Activated naive CD4-positive, alpha-beta T cell treated with Interleukin-2 at 50 U/mL for 16 hours (primary cell): ENCODE data around the gene CDK10.
"Not testable (repeated sequence)": the region's sequence is repeated elsewhere in the genome, so short reads cannot be mapped to it uniquely, and the experiment has no call there.

Experiments used
- DNase-seq: peaks from one replicate; pipeline ENCODE4 v3.0.0-alpha.2; 2020

The CDK10 gene

DNA sequence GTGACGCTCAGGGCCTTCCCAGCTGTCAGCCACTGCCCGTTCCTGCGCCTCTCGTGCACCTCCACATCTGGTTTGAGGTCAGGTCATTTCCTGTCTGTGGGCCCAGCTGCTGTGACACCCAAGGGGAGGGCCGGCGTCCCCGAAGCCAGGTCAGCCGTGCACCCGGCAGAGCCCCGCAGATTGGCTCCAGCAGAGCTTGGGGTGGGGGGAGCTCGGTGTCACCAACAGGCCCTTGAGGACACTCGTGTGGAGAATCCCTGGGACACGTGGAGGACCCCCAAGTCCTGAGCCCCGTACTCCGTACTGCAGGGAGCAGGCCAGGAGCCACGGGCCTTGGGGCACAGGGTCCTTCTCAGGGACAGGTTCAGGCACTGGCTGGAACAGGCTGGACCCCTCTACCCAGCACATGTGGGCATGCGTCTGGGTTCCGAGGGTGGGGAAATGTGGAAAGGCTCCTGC lies 10.2 kb downstream of the CDK10 start:
- no peak for DNase-seq

DNA sequence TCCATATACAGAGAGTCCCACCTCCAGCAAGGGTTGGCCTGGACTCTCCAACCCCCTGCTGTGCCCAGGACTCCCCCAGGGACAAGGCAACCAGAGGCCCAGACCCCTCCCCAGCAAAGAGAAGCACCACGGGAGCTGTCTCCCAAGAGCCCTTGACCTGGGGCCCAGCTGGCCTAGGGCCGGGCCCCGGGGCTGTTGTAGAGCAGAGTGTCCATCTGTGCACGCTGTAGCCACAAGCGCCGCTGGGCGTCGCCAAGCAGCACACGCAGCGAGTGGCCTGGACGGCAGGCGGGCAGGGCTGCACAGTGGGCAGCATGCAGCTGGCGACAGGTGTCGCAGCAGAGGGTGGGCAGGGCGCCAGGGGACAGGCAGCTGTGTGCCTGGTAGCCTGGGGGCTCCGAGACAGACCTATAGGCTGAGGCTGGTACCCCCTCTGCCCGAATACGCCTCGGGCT lies 10.7 kb downstream of the CDK10 start:
- no peak for DNase-seq

DNA sequence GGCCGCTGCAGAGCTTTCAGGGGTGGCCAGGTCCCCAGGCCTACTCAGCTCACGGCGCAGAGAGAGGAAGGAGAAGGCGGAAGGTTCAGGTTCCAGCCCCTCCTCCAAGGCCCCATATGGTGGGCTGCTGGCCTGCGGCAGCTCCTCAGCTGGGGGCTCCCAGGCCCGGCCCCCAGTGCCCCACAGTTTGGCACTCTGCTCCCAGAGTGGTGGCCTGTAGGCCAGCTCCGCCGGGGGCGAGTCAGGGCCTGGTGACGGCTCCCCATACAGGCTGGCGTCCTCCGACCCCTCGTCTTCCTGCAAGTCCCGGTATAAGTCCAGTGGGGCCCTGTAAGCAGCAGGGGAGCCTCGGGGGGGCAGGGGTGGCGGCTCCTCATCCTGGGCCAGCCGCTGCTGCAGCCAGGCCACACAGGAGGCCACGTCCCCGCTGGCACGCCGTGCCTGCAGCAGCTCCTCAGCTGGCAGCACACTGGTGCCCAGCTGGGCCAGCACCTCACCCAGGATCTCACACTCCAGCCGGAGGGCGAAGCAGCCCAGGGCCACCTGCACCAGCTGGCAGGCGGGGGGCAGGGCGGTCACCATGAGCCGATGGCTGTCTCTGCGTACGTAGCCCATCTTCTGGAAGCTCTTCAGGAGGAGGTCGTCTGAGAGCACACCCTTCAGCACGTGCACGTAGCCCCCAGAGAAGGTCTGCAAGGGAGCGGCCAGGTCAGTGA lies 11.3 kb downstream of the CDK10 start:
- no peak for DNase-seq

DNA sequence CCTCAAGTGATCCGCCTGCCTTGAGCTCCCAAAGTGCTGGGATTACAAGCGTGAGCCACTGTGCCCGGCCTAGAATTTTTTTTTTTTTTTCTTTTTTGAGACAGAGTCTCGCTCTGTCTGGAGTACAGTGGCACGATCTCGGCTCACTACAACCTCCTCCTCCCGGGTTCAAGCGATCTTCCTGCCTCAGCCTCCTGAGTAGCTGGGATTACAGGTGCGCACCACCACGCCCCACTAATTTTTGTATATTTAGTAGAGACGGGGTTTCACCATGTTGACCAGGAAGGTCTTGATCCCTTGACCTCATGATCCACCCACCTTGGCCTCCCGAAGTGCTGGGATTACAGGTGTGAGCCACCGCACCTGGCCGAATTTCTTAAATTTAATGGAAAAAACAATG lies 12.2 kb downstream of the CDK10 start:
- DNase-seq: not testable (repeated sequence)

DNA sequence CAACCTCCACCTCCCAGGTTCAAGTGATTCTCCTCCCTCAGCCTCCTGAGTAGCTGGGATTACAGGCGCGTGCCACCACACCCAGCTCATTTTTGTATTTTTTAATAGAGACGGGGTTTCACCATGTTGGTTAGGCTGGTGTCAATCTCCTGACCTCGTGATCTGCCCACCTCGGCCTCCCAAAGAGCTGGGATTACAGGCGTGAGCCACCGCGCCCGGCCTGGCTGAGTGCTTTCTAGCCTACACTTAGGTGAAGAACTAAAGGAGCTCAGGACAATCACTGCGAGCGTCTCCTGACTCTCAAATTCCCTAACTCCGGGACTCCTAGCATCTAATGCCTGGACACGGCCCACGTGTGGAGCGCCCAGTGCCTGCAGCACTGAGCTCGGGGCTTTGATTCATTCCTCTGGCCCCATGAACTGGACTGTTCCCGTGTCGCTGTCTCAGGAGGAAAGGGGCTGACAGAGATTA lies 13.2 kb downstream of the CDK10 start:
- not testable (repeated sequence) for DNase-seq

DNA sequence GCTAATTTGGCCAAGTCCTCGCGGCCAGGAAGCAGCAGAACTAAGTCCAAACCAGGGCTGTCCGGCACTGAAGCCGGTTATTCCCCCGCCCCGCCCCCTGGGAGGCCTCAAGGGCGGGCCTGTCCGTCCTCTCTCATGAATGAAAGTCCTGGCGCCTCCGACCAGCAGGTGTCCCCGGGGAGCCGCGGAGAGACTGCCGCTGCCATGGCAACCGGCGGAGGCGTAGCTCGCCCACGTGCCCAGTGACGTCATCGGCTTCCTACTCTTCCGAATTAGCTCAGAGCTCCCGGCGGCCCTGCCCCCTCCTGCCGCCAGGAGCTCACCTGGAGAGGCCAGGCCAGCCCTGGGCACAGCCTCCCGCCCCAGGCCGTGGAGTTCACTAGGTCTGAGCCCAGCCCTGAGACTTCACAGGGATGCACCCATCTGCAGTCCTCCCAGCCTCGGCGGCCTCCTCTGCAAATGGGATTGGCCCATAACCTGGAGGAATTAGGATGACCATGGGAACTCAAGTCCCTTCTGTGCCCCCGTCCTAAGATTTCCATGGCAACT lies 13.7 kb downstream of the CDK10 start:
- peak; percentile 95 for DNase-seq

DNA sequence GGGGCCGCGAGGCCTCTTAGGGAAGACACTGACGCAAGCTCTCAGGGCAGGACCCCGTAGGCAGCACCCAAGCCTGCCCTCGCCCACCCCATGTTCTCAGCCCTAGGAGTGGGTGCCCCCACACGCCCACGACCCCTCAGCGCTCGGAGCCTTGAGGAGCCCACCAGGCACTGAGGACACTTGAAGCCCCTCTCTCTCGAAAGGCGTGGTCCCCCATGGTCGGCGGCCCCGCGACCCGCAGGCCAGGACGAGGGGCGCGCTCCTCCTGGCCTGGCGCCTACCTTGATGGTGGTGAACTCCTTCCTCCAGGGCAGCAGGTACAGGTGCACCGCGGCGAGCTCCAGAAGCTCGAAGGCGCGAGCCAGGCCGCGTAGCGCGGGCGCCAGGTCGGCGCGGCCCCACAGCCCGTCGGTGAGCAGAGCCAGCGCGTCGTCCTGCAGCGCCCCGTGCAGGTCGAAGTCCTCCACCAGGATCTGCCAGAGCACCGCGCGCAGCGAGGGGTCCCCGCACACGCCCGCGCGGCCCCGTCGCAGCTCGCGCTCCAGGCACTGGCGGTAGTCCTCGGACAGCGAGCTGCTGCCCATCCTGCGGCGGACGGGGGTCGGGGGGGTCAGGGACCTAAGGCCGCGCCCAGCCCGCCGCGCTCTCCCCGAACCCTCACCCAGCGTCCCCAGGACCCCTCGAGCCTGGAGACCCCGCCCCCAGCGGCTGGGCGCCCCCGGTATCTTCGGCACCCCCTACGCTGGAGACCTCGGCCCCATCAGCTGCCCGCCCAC lies 14.3 kb downstream of the CDK10 start:
- DNase-seq: peak; percentile 56

DNA sequence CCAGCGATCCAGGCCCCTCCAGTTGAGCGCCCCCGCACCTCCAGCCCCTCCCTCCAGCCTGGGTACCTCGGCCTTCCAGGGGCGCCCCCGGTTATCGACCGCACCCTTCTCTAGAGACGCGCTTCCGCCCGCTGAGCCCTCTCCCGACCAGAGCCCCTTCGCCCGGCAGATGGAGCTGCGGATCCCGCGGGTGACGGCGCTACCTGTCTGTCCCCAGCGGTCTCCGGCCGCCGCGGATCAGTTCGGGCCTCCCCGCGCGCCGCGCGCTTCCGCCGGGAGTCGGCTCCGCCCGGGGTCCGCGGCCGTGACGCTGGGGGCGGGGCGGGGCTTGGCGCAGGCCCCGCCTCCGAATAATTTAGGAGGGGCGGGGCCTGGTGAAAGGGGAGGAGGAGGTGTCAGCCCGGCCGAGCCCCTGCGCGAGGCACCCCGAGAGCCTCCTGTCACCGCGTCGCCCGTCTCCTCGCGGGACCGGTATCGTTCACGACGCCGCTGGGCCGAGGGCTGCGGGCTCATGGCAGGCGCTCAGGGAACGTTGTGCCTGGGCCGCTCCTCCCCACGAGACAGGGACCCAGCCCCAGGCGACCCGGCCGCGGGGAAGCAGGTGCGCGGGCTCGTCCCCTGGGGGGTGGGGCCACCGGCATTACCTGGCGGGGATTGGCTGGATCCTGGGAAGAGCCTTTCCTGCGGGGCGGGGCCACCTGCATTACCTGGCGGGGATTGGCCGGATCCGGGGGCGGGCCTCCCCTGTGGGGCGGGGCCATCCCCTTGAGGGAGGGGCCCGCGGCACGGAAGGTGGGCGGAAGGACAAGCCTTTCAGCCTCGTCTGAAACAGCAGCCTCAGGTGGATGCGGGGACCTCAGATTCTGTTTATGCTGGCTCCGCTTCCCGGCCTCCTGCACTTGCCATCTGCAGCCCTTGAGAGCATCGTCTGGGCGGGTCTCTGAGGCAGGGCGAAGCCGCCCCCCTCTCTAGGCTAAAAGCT lies 15.2 kb downstream of the CDK10 start, which contains the start of gene SPATA2L:
Gene SPATA2L, minus strand, starts transcription at position 281 of the 982 bp plus-strand sequence. CDS start 473 bp downstream, outside the sequence.
- DNase-seq: peak; percentile 97

DNA sequence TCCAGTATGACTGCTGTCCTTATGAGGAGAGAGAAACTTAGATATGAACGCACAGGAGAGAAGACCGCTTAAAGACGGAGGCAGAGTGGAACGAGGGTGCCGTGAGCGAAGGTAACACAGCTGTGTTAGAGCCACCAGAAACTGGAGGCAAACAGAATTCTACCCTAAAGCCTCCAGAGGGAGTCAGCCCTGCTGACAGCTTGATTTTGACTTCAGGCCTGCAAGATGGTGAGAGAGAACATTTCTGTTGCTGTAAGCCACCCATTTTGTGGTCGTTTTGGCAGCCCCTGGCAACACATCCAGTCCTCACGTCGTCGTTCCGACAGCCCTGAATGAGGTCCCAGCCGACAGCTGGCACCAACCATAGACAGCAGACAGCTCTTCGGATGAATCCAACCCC lies 17.8 kb downstream of the CDK10 start:
- DNase-seq: no peak

DNA sequence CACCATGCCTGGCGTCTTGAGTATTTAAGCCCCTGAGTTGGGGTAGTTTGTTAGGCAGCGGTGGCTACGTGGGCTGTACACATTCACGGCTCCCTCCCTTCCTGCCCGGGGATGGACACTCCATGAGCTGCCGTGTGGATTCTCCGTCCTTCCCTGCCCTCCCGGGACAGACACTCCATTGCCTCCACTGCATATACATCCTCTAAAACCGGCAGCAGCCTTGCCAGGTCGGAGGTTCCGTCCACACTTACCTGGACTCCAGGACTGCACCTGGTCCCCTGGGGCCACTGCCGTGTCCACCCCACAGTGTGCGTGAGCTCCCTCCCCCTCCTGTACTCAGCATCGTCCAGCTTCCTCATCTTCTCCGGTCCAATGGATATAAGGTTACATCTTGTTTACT lies 18.5 kb downstream of the CDK10 start:
- no peak for DNase-seq

DNA sequence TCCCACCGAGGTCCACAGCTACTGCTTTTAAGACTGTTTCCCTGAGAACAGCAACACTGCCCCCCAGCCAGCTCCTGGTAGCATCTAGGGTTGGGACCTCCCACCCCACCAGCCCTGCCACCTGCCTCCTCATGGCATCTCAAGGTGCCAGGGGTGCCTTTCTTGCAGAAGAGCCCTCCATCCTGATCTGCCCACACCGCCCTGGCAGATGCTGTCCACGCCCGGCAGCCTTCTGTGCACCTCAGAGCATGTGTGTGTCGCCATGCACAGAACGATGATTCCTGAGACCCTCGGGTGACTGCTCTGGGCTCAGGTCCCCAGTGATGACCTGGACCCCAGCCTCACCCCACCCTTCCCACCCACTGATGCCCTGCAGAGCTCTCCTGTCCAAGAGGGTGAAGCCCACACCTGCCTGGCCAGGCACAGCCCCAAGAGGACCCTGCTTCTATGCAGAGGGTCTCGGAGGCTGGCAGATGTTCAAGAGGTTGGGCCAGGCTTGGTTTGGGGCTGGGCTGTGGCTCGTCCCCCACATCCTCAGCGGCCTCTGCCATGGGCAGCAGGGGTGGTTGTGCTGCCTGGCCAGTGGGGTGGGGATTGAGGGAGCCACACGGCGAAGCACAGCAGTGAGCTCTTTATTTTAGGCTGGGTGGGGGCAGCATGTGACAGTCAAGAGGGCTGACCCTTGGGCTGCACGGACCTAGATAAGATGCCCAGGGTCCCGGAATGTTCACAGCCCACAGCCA lies 20.2 kb downstream of the CDK10 start:
- no peak for DNase-seq

DNA sequence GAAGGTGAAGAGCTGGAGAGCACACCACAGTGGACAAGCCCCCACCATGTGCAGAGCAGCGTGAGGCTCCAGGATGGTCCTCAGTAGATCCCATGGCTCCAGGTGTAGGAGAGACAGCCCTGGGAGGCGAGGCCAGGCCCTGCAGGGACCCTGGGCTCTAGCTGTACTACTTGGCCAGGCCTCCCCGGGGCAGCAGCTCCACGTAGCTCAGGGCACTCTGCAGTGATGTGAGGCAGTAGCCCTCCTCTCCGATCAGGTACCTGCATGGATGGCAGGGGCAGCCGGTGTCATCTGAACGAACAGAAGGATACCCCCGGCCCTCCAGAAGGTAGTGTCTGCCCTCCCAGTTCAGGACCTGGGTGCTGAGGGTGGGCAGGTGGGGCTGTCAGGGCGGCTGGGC lies 21.2 kb downstream of the CDK10 start:
- no peak for DNase-seq

DNA sequence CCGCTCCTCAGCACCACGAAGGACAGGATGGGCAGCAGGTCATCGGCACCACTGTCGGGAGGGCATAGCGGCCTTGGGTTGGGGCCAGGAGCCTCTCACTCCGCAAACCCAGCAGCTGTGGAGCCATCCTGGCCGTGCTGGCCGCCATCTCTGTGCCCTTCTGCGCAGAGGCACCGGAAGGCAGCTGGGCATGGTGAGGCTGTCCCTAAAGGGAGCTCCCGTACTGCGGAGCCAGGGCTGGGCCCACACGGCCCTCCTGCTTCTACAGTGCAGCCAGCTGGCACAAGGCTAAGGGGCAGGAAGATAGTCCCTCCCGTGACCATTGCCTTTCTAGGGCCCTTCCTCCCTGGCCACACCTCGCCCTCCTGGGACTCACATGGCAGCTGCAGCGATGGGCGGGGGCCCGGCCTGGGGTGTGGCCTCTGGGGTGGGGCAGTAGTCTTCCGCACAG lies 22.0 kb downstream of the CDK10 start:
- no peak for DNase-seq

DNA sequence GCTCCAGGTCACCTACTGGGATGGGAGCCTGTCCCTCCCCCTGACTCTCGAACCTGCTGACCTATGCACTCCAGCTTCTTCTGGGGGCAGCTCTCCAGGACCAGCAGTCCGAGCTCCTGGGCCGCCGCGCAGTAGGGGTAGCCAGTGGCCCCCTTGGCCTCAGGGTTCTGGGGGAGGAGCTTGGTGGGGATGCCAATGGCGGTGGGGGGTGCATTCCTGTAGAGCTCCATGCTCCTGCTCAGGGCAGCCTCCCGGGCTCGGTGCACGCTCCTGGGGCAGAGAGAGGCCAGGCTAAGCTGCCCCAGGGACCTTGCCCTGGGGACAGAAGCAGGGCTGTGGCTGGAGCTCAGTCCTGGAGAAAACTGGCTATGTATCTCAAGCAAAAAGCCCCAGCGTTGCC lies 22.7 kb downstream of the CDK10 start:
- no peak for DNase-seq

DNA sequence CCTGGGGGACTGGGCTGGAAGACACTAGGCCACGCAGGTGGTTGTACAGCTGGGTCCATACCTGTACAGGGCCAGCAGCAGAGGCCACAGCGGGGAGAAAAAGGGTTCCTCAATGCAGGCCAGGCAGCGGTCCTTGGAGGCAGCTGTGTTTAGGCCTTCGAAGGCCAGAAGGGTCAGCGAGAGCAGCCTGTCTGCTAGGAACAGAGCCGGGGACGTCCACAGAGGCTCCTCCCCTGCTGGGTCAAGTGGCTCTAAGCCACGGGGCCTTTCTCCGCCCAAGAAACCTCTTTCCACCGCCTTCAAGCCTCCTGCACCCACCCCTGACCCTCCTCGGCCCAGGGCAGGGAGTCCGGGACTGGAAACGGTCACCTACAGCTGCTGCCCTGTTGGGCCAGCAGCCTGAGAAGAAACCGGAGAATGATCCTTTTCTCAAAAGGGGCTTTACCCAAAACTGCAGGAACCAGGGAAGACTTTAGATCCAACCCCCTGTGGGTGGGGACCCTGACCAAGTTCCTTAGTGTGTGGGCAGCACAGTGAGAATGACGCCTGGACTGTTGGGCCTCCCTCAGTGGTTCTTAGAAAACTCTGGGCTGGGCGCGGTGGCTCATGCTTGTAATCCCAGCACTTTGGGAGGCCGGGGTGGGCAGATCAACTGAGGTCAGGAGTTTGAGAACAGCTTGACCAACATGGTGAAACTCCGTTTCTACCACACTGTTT lies 23.4 kb downstream of the CDK10 start:
- DNase-seq: no peak

DNA sequence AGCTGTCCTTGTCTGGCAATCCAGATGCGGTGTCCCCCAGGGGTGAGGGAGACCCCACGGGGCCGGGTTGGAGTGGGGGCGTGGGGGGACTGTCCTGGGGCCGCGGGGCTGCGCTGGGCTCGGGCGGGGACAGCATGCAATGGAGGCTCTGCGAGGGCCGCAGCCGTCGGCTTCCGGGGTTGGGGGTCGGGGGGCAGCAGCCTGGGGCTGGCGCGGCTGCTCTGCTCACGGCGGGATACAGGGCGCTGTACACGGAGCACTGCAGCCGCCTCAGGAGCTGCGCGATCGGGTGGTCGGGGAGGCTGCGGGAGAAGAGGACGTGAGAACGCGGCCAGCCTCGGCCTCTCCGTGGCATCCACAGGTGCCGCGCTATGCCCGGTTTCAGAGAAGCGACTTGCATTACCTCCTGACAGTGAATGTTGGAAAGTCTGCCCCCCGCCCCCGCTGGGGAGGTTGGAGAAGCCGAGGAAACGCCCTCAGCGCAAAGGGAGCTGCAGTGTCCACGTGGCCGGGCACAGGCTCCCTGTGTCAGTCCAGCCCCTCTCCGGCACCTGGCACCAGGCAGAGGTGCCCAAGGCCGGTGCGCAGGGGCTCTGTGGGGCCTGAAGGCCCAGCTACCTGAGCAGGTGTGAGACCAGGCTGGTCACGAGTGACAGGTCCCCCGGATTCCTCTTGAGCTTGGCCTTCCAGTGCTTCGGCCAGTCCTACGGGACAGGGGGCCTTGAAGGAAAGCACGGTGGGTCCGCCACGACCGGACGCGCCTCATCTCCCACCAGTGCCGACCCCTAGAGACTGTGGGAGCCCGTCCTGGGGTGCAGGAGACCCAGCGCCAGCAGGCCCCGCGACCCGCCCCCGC lies 24.4 kb downstream of the CDK10 start:
- no peak for DNase-seq

DNA sequence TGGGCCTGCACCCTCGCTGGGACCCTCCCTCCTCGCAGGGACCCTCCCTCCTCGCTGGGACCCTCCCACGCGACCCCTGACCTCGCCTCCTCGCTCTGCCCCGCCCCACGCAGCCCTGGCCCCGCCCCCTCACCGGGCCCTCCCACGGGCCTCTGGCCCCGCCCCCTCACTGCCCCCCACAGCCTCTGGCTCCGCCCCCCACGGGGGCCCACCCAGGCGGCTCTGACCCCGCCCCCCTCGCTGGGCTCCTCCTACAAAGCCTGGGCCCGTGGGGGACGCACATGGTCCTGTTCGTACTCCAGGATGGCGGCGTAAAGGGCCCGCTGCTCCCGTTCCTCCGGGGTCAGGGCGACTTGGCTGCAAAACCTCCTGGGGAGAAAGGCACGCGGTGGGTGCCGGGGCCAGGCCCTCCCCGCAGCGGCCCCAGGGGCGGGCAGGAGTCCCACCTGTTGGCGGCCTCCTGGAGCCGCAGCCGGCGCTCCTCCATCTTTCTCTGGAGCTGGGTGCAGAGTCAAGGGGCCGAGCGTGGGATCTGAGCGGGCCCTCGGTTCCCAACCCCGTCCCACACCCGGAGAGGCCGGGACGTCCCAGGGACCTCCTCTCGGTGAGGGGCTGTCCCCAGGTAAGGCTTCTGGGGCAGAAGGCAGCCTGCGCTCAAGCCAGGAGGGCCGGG lies 25.2 kb downstream of the CDK10 start:
- DNase-seq: peak; percentile 77

DNA sequence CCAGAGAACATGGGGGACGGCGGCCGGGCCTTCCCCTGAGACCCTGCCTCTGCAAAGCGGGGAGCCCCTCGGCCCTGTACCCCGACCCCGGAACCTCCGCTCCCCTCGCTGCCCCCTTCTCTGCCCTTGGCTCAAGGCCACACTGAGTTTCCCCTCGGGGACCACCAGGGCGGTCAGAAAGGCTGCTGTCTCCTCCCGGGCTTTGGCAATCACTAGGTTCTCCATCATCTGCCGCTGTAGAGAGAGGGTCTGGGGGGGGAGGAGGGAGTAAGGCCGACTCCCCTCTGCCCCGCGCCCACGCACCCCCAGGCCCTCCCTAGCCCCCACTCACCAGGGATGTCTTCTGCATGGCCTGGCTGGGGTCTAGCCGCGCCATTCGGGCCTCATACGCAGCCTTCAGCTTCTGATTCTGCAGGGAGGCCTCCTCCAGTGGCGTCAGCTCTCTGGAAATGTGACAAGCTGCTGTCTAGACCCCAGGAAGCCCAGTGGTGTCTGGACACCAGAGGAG lies 25.8 kb downstream of the CDK10 start:
- DNase-seq: no peak

DNA sequence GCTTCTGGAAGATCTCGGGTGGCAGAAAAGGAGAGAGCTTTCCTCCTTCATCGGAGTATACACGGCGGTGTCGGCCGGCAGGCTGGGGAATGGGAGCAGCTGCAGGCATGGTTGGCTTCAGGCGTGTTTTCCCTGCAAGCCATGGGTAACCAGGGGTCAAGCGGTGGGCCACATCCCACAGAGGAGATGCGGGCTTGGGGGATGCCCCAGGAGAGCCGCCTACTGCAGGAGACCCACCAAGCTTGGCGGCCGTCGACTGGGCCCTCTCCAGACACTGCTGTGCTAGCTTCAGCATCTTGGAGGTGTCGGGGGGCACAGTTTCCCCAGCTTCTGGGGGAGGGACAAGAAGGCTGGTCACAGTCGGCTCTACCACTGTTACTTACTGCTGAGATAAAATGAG lies 30.0 kb downstream of the CDK10 start:
- no peak for DNase-seq
